SH-SY5Y (cell line): ENCODE data around the gene CSRP1.

Source experiments
- GATA2 ChIP-seq: IDR thresholded peaks from 2 replicates; pipeline ENCODE4 v1.6.1; 2011; ENCODE audit warnings: mild to moderate bottlenecking, low read depth, low read length
- GATA3 ChIP-seq: IDR thresholded peaks from 2 replicates; pipeline ENCODE4 v1.6.1; 2011; ENCODE audit warnings: low read depth, mild to moderate bottlenecking, low read length, moderate library complexity

DNA sequence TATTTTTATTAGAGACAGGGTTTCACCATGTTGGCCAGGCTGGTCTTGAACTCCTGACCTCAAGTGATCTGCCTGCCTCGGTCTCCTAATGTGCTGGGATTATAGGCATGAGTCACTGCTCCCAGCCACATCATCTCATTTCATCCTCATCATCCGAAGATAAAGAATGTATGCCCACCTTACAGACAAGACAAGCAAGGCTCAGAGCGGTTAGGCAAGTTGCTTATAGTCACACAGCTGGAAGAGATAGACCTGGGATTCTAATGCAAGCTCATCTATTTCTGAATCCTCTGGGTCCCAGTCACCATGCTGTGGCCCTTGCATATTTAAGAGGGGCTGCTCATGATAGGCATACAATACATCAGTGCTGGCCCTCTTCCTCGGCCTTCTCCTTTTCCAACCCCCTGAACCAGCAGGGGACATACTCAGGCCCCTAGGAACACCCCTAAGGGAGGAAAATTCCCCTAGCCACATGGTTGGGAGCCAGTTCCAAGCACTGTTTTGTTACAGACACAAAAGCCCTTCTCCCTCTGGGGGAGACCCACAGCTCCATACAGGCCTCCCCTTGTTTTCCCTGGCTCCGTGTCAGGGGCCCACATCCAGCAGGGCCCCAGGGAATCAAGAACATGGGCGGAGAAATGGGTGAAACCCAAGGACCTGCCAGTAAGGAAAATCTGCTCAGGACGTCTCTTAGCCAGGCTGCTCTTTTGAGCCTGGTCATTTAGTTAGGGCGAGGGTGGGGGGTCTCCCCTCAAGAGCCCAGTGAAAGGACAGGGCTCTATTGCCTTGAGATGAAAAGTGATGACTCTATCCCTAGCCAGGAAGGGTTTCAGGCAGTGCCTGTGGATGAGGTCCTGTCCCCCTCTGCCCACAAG is 6.9 kb downstream of the CSRP1 start:
- no peak for TF ChIP-seq GATA2
- no peak for TF ChIP-seq GATA3
